B cell (primary cell): ENCODE data around the gene GRK5. TPM values are rescaled to one million over a fixed set of nuclear protein-coding genes. Genes with fewer than 3 reads are reported as not detected.

ENCODE experiments used
- ATAC-seq: fragments of 200-7000 bp; cut with Tn5 transposase; one replicate; pipeline ENCODE4 v1.10.0; 2021; ENCODE audit warnings: low read depth, mild to moderate bottlenecking, moderate number of reproducible peaks, moderate library complexity
- CTCF ChIA-PET: fragments of 350-600 bp; sonication (Branson Sonifier 250); formaldehyde crosslinking; loops from one replicate; lab custom pipeline; 2021; ENCODE audit warnings: antibody characterized with exemption, inconsistent platforms; lab: Charles Lee
- POLR2A ChIA-PET: fragments of 350-600 bp; sonication (Branson Sonifier 250); formaldehyde crosslinking; loops from one replicate; lab custom pipeline; 2021; ENCODE audit warnings: antibody characterized with exemption; lab: Charles Lee
- DNase-seq: peaks from one replicate; pipeline ENCODE4 v3.0.0; 2013
- H2AFZ ChIP-seq: 2 replicates; pipeline ENCODE4 v1.6.1; 2012; ENCODE audit warnings: mild to moderate bottlenecking, low read depth, low read length; ENCODE audit not compliant: insufficient read depth, poor library complexity, severe bottlenecking
- H3K27ac ChIP-seq, 2 donors: 1 replicate in 1 of 2; 2 replicates in 1 of 2; pipeline ENCODE4 v1.5.1; 2012 to 2013; ENCODE audit warnings: low read length in 2 of 2, mild to moderate bottlenecking in 2 of 2, moderate library complexity in 1 of 2
- H3K27me3 ChIP-seq, 4 experiments: fragments of 200-600 bp in 1 of 4; sonication (generic) in 1 of 4; replicated peaks in 1 of 4; 1 replicate in 2 of 4; 2 replicates in 2 of 4; pipeline versions ENCODE4 v1.6.1 to v1.7.0; 2013 to 2016; ENCODE audit warnings: low read length in 3 of 4, mild to moderate bottlenecking in 2 of 4, mixed read lengths in 1 of 4, moderate library complexity in 1 of 4; ENCODE audit not compliant: insufficient read depth in 4 of 4, control insufficient read depth in 3 of 4; ENCODE audit errors: control extremely low read depth in 1 of 4
- H3K36me3 ChIP-seq, 2 experiments: replicated peaks in 1 of 2; 1 replicate in 1 of 2; 2 replicates in 1 of 2; pipeline versions ENCODE4 v1.6.1 to v1.7.1; 2013; ENCODE audit warnings: low read length in 1 of 2; ENCODE audit not compliant: insufficient read depth in 2 of 2, control insufficient read depth in 1 of 2; ENCODE audit errors: control extremely low read depth in 1 of 2, extremely low read depth in 1 of 2
- H3K4me1 ChIP-seq, 2 donors: fragments of 200-600 bp in 1 of 2; sonication (generic) in 1 of 2; 1 replicate in 1 of 2; 2 replicates in 1 of 2; pipeline versions ENCODE4 v1.5.1 to v1.6.1; 2013 to 2017; ENCODE audit warnings: low read length in 2 of 2; ENCODE audit not compliant: control insufficient read depth in 2 of 2, insufficient read depth in 2 of 2
- H3K4me2 ChIP-seq: replicated peaks from 2 replicates; pipeline ENCODE3; 2012; ENCODE audit warnings: mild to moderate bottlenecking, low read depth, low read length; ENCODE audit not compliant: poor library complexity, severe bottlenecking
- H3K4me3 ChIP-seq, 5 experiments: fragments of 200-600 bp in 1 of 5; sonication (generic) in 1 of 5; 1 replicate in 3 of 5; 2 replicates in 2 of 5; pipeline versions ENCODE4 v1.5.1 to v1.7.0; 2011 to 2016; ENCODE audit warnings: low read length in 4 of 5, mild to moderate bottlenecking in 4 of 5, low read depth in 2 of 5, control low read depth in 1 of 5, moderate library complexity in 1 of 5; ENCODE audit not compliant: insufficient read depth in 1 of 5; ENCODE audit errors: control extremely low read depth in 1 of 5, extremely low read depth in 1 of 5
- H3K79me2 ChIP-seq: fragments of 200-600 bp; sonication (generic); one replicate; pipeline ENCODE4 v1.6.0; 2016; ENCODE audit warnings: low read length; ENCODE audit not compliant: control insufficient read depth, insufficient read depth
- H3K9ac ChIP-seq: fragments of 200-600 bp; sonication (generic); 2 replicates; pipeline ENCODE4 v1.6.1; 2017; ENCODE audit warnings: mild to moderate bottlenecking, low read length, moderate library complexity
- H3K9me3 ChIP-seq, 3 donors: one replicate each; pipeline versions ENCODE4 v1.6.1 to v1.7.1; 2013; ENCODE audit warnings: low read length in 2 of 3; ENCODE audit not compliant: control insufficient read depth in 2 of 3, insufficient read depth in 1 of 3; ENCODE audit errors: control extremely low read depth in 1 of 3
- H4K20me1 ChIP-seq: 2 replicates; pipeline ENCODE4 v1.6.0; 2012; ENCODE audit warnings: mild to moderate bottlenecking, low read length; ENCODE audit not compliant: insufficient read depth, control insufficient read depth, poor library complexity, severe bottlenecking
- H3K27ac Mint-ChIP-seq: one replicate; pipeline ENCODE4 v1.8.0; 2021; ENCODE audit warnings: mixed read lengths
- H3K27me3 Mint-ChIP-seq: one replicate; pipeline ENCODE4 v1.8.0; 2021; ENCODE audit warnings: mixed read lengths
- H3K4me1 Mint-ChIP-seq: one replicate; pipeline ENCODE4 v1.8.0; 2021; ENCODE audit warnings: mixed read lengths
- H3K4me3 Mint-ChIP-seq: one replicate; pipeline ENCODE4 v1.8.0; 2021; ENCODE audit warnings: mixed read lengths
- H3K9me3 Mint-ChIP-seq: one replicate; pipeline ENCODE4 v1.8.0; 2022; ENCODE audit warnings: mixed read lengths; ENCODE audit not compliant: insufficient read depth
- EZH2 ChIP-seq: IDR thresholded peaks from 2 replicates; pipeline ENCODE4 v1.6.1; 2012; ENCODE audit warnings: borderline replicate concordance, low read depth, mild to moderate bottlenecking, moderate library complexity, low read length; ENCODE audit not compliant: insufficient read depth, poor library complexity, severe bottlenecking
- WGBS: methylation state at CpG from one replicate; pipeline ENCODE4 v1.1.5; 2013; ENCODE audit warnings: missing lambda C conversion rate; ENCODE audit not compliant: insufficient coverage; 5-methylcytosine and 5-hydroxymethylcytosine counted together
- intact Hi-C: fragments of 100-400 bp; cut with micrococcal nuclease; formaldehyde crosslinking; loops from one replicate; pipeline ENCODE4 v1.10.0; 2022
- polyA plus RNA-seq: library from polyadenylated mRNA; depleted of rRNA; stranded (reverse); fragments of >200 nt; gene quantifications from 2 replicates; pipeline ENCODE4 v1.2.3, GENCODE V29; 2012
- total RNA-seq, 2 donors: library from RNA; stranded (reverse); fragments of 120-200 nt in 1 of 2; gene quantifications; 1 replicate in 1 of 2; 2 replicates in 1 of 2; pipeline versions ENCODE4 v1.2.3 to v1.2.4, GENCODE V29; 2013 to 2022
- TF ChIP-seq, protein P1 (sequence below): fragments of 200-600 bp; IDR thresholded peaks from one replicate; pipeline ENCODE4 v1.8.0; 2022; ENCODE audit warnings: antibody characterized with exemption, mild to moderate bottlenecking

The GRK5 gene
- total and polyA plus RNA-seq, 2 donors (not counting 1 experiment from before 2014, with no cell fraction given): 21.9 to 54.8 TPM

DNA sequence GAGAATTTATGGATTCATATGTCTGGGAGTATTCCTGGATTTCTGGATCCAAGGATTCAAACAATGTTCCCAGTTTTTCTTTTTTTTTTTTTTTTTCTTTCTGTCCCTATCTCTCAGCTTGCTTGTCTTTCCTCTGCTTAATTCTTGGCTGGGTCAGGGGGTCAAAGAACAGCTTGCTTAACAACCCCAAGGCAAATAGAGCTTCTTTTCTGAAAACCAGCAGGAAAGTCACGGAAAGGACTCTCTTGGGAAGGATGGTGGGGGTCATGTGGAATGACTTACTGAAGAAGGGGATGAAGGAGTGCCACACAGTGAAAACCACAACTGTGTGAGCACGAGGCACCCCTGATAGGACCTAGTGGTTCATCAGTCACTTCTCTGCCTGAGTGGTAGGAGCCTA, 36.1 kb downstream of the GRK5 start:
- no peak overlapping the region for H3K4me3 Mint-ChIP-seq
- H3K9me3 Mint-ChIP-seq: no peaks in the 10 kb centered on the region
- H2AFZ ChIP-seq: no peak overlapping the region
- no peak for DNase-seq
- no peak overlapping the region for H3K9ac ChIP-seq
- no peak overlapping the region for H3K27ac ChIP-seq
- no peak overlapping the region for H3K4me2 ChIP-seq
- no peaks in the 10 kb centered on the region for H3K36me3 ChIP-seq
- ChIA-PET CTCF (interaction anchor here (0.9 to 1.5 kb wide), 3 partner anchors 20 to 44 kb away, joined by 3 read pairs; no protein-coding TSS in a partner anchor), POLR2A (no interaction called here)
- peaks cover 0 to 9% (median 0%) of the 10 kb centered on the region in 3 donors for H3K9me3 ChIP-seq
- peaks cover 0 to 5% of the 10 kb centered on the region in 2 donors for H3K4me1 ChIP-seq
- H4K20me1 ChIP-seq: peaks cover 50% of the 10 kb centered on the region
- no peaks in the 10 kb centered on the region for H3K27me3 Mint-ChIP-seq
- H3K4me1 Mint-ChIP-seq: peaks cover 23% of the 10 kb centered on the region
- no peak overlapping the region for H3K27ac Mint-ChIP-seq
- 100% methylated on average over 2 of the region's 2 CpGs for whole genome bisulfite sequencing
- no peaks in the 10 kb centered on the region for H3K27me3 ChIP-seq
- ATAC-seq: no peak
- no peak overlapping the region for H3K4me3 ChIP-seq
- intact Hi-C loops: no loop called here
- H3K79me2 ChIP-seq: peaks cover 91% of the 10 kb centered on the region
- TF ChIP-seq, protein P1, sequence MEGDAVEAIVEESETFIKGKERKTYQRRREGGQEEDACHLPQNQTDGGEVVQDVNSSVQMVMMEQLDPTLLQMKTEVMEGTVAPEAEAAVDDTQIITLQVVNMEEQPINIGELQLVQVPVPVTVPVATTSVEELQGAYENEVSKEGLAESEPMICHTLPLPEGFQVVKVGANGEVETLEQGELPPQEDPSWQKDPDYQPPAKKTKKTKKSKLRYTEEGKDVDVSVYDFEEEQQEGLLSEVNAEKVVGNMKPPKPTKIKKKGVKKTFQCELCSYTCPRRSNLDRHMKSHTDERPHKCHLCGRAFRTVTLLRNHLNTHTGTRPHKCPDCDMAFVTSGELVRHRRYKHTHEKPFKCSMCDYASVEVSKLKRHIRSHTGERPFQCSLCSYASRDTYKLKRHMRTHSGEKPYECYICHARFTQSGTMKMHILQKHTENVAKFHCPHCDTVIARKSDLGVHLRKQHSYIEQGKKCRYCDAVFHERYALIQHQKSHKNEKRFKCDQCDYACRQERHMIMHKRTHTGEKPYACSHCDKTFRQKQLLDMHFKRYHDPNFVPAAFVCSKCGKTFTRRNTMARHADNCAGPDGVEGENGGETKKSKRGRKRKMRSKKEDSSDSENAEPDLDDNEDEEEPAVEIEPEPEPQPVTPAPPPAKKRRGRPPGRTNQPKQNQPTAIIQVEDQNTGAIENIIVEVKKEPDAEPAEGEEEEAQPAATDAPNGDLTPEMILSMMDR: no peak
- no peak for TF ChIP-seq EZH2

DNA sequence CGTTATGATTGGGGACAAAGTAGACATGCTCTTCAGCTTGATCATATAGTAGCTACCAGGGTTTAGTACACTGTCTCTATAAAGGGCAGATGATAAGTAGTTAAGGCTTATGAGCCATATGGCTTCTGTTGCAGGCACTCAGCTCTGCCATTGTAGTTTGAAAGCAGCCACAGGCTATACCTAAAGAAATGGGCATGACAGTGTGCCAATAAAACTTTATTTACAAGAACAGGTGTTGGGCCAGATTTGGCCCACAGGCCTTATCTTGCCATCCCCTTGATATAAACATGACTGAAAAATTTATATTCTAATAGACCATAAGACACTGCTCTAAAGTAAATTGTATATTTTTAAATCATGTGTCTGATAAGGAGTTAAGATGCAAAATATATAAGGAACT, 36.6 kb downstream of the GRK5 start:
- no peak for TF ChIP-seq EZH2
- TF ChIP-seq, protein P1: no peak
- Histone ChIP-seq H3K9ac (no peak overlapping the region), H3K36me3 (no peaks in the 10 kb centered on the region), H4K20me1 (peaks cover 51% of the 10 kb centered on the region), H3K27me3 (no peaks in the 10 kb centered on the region), H3K4me1 (peaks cover 0 to 5% of the 10 kb centered on the region in 2 donors), H3K9me3 (peaks cover 0 to 9% (median 0%) of the 10 kb centered on the region in 3 donors), H2AFZ (no peak overlapping the region), H3K4me3 (no peak overlapping the region), H3K79me2 (peaks cover 91% of the 10 kb centered on the region), H3K4me2 (no peak overlapping the region), H3K27ac (no peak overlapping the region)
- ChIA-PET POLR2A (no interaction called here), CTCF (interaction anchor here (0.9 to 1.5 kb wide), 2 partner anchors 20 to 34 kb away, joined by 3 read pairs; no protein-coding TSS in a partner anchor)
- no peak overlapping the region for H3K27ac Mint-ChIP-seq
- intact Hi-C loops: no loop called here
- no peaks in the 10 kb centered on the region for H3K27me3 Mint-ChIP-seq
- WGBS: 100% methylated on average over 1 of the region's 1 CpG
- H3K4me1 Mint-ChIP-seq: peaks cover 21% of the 10 kb centered on the region
- H3K4me3 Mint-ChIP-seq: no peak overlapping the region
- ATAC-seq (no peak), DNase-seq (no peak)
- H3K9me3 Mint-ChIP-seq: no peaks in the 10 kb centered on the region
